Epithelial cell of esophagus (primary cell): Measurements from ENCODE around the gene TMEM176B.

ENCODE experiments used
- DNase-seq: peaks from one replicate; pipeline ENCODE4 v3.0.0; 2010; ENCODE audit warnings: low read depth
- H3K4me3 ChIP-seq: 2 replicates; pipeline ENCODE4 v1.5.1; 2011; ENCODE audit warnings: mild to moderate bottlenecking, low read length, control low read depth
- CTCF ChIP-seq: IDR thresholded peaks from 2 replicates; pipeline ENCODE4 v1.5.1; 2011; ENCODE audit warnings: low read depth, mild to moderate bottlenecking, low read length, control low read depth, inconsistent platforms; ENCODE audit not compliant: insufficient read depth; ENCODE audit errors: missing control alignments

TMEM176B gene

DNA sequence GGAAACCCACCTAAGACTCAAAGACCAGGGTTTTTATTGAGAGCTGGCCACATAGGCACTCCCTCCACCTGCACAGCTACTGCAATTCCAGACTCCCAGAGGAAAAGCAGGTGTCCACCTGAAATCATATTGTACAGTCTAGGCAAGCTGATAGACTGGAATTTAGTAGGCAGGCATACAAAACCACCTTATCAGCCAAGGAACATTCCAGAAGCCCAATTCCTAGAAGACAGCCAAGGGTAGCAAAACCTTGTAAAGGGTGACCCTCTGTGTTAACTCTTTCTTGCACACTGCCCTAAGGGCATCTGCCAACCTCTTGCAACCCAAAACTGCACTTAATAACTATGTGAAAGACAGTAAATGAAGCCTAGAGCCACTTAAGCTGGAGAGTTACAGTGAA, 5.7 kb upstream of the TMEM176B start:
- no peak overlapping the region for H3K4me3 ChIP-seq
- no peak for TF ChIP-seq CTCF

DNA sequence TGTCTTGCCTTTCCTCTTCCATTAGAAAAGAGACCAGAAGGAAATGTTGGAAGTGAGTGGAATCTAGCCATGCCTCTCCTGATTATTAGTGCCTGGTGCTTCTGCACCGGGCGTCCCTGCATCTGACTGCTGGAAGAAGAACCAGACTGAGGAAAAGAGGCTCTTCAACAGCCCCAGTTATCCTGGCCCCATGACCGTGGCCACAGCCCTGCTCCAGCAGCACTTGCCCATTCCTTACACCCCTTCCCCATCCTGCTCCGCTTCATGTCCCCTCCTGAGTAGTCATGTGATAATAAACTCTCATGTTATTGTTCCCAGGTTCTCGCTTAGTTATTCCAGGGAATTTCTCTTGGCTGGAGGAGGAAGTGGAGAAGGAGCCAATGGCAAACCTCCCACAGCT, 4.6 kb upstream of the TMEM176B start:
- no peak for TF ChIP-seq CTCF
- DNase-seq, result no peak
- no peak overlapping the region for H3K4me3 ChIP-seq

More for the DNA sequence above, 5.7 kb upstream of the TMEM176B start:
- no peak for DNase-seq

DNA sequence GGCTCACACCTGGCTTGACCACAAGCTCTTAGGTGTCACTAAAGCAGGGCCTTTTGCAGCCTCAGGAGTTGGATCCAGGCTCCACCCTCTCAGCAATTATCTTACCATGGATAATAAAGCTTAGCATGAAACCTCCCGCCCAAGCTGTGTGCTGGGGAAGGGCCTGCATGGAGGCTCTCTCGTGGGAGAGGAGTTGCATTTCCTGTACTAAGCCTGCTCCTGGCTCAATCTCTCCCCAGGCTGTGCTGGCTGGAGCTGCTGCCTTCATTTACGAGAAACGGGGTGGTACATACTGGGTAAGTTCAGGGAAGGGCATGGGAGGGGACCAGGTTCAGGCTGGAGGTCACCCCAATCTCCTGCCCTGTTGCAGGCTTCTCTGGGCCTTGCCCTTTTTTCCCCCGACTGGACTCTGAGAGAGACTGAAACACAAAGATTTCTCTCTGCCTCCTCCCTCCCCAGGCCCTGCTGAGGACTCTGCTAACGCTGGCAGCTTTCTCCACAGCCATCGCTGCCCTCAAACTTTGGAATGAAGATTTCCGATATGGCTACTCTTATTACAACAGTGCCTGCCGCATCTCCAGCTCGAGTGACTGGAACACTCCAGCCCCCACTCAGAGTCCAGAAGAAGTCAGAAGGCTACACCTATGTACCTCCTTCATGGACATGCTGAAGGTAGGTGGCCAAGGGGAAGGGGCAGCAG, 3.1 kb upstream of the TMEM176B start:
- DNase-seq, result no peak
- TF ChIP-seq CTCF, result no peak
- no peak overlapping the region for H3K4me3 ChIP-seq

- TF ChIP-seq CTCF, result no peak
- H3K4me3 ChIP-seq, result no peak overlapping the region
Observed at GRCh38 chr7:150801946-150802771, 2.0 kb upstream of the TMEM176B start.

DNA sequence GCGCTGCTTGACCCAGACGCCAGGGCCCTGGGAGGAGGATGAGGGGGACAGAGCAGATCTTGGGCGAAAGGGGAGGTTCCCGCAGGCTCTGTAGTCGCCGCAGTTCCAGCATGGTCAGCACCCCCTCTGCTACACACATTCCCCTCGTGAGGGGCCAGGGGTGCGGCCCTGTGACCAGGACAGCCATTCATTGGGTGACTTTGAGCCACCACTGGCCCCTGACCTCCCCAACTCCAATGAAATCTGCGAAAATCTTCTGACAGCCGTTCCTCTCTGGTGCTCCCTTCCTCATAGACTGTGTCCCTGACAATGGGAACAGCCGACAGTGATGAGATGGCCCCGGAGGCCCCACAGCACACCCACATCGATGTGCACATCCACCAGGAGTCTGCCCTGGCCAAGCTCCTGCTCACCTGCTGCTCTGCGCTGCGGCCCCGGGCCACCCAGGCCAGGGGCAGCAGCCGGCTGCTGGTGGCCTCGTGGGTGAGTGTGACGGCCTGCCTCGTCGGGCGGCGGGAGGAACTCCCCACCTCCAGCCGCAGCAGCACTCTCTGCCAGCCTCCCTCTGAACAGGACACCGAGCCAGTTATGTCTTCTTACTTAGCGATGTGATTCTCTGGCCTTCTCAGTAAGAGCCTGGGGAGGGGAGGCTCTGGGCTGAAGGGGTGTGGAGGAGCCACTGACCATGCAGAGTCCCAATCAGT, 1.2 kb upstream of the TMEM176B start:
- no peak overlapping the region for H3K4me3 ChIP-seq
- TF ChIP-seq CTCF, result no peak
- DNase-seq, result no peak

More at GRCh38 chr7:150801946-150802771, 2.0 kb upstream of the TMEM176B start:
- no peak for DNase-seq

DNA sequence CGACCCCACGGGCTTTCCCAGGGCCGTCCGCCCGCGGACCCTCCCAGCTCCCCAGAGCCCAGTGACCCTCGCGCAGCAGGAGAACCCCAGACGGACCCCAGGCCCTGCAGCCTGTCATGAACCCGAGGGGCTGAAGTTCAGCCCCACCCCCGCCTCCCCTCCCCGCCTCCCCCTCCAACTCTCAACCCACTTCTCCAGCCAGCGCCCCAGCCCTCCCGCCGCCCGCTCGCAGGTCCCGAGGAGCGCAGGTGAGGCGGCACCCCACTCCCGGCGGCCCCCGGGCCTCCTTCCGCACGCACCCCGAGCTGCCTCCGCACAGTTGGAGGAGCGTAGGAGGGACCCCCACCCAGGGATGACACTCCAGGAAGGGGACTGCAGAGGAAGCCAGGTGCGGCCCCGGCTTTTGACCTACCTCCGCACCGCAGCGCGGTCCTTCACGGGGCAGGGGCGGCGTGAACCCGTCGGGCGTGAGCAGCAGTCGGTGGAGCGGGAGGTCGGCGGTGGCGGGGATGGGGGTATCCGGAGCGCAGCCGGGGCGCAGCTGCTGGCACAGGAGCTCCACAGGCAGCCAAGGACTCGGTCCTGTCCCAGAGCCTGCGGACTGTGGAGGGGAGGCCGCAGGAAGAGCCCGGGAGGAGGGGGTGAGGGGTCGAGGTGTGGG, 547 bp upstream of the TMEM176B start, which contains the start of gene TMEM176A:
TMEM176A (plus strand) TSS at position 189 of the 661 bp plus-strand sequence. CDS start 782 bp downstream, outside the sequence.
- no peak within 1 kb of the TSS for H3K4me3 ChIP-seq
- DNase-seq, result no peak
- no peak for TF ChIP-seq CTCF
